Measurements from ENCODE around the gene TFEB.

TFEB gene

GRCh38 chr6:41721414-41721813 is 14.0 kb downstream of the TFEB start:
- no peak for DNase-seq

GRCh38 chr6:41720783-41721182 is 14.6 kb downstream of the TFEB start:
- no peak for DNase-seq

GRCh38 chr6:41720262-41720620 is 15.2 kb downstream of the TFEB start:
- no peak for DNase-seq

GRCh38 chr6:41719436-41720261 is 15.8 kb downstream of the TFEB start:
- no peak for DNase-seq

GRCh38 chr6:41718828-41719227 is 16.6 kb downstream of the TFEB start:
- no peak for DNase-seq

GRCh38 chr6:41717392-41717736 is 18.0 kb downstream of the TFEB start:
- no peak for DNase-seq

GRCh38 chr6:41716516-41717391 is 18.7 kb downstream of the TFEB start:
- no peak for DNase-seq

- no peak for DNase-seq
These were observed 19.5 kb downstream of the TFEB start for GRCh38 chr6:41715795-41716515.

- DNase-seq, result no peak
These were observed 20.7 kb downstream of the TFEB start for GRCh38 chr6:41714556-41715273.

- DNase-seq, result no peak
These were observed 21.6 kb downstream of the TFEB start for GRCh38 chr6:41713650-41714291.

GRCh38 chr6:41713159-41713649 is 22.2 kb downstream of the TFEB start:
- DNase-seq, result no peak

GRCh38 chr6:41712651-41713103 is 22.7 kb downstream of the TFEB start:
- no peak for DNase-seq

- no peak for DNase-seq
These were observed 23.9 kb downstream of the TFEB start for GRCh38 chr6:41711323-41712038.

- DNase-seq, result no peak
These were observed 26.0 kb downstream of the TFEB start for GRCh38 chr6:41709375-41709774.

GRCh38 chr6:41708856-41709255 is 26.6 kb downstream of the TFEB start:
- no peak for DNase-seq

- DNase-seq, result peak; percentile 49
These were observed 27.7 kb downstream of the TFEB start for GRCh38 chr6:41707565-41708200.

- no peak for DNase-seq
These were observed 28.4 kb downstream of the TFEB start for GRCh38 chr6:41706876-41707564.

- peak; percentile 68 for DNase-seq
These were observed 29.2 kb downstream of the TFEB start for GRCh38 chr6:41705996-41706835.

- DNase-seq, result no peak
These were observed 30.0 kb downstream of the TFEB start for GRCh38 chr6:41705311-41705995.
